ENCODE results near the gene MYF6.

- TF ChIP-seq POLR2A (IDR thresholded peaks at IDR 0.05; ENCODE audit: low read length) (no peak), GATA1 (IDR thresholded peaks at IDR 0.05; ENCODE audit: low read depth, low read length) (no peak)
These were observed 13.9 kb downstream of the MYF6 start for GRCh38 chr12:80721326-80721725.
